ENCODE data around the gene MED15.

The MED15 gene

GRCh38 chr22:20632082-20632481 is 124.7 kb downstream of the MED15 start:
- no peak for DNase-seq

- DNase-seq: no peak
These were observed 125.1 kb downstream of the MED15 start for GRCh38 chr22:20632518-20632917.

GRCh38 chr22:20634560-20635226 is 127.3 kb downstream of the MED15 start:
- no peak for DNase-seq

- no peak for DNase-seq
These were observed 127.8 kb downstream of the MED15 start for GRCh38 chr22:20635227-20635591.

GRCh38 chr22:20636075-20636812 is 128.8 kb downstream of the MED15 start:
- DNase-seq: no peak

GRCh38 chr22:20636945-20637344 is 129.5 kb downstream of the MED15 start:
- no peak for DNase-seq

Measured in activated T-cell treated with anti-CD3 and anti-CD28 coated beads, Interleukin-2, amount 50 U/mL, for 1 hour (primary cell).